OCI-LY3 (cell line): ENCODE measurements around the gene IFT27.

Experiments used
- H2AFZ ChIP-seq: fragments of 200-600, 300-600 bp; shearing (Covaris generic); 2 replicates; pipeline ENCODE4 v1.6.0; 2014; ENCODE audit warnings: antibody characterized with exemption, low read depth, low read length
- H3K27ac ChIP-seq: fragments of 200-600, 300-600 bp; sonication (generic); 2 replicates; pipeline ENCODE4 v1.5.1; 2014; ENCODE audit warnings: mild to moderate bottlenecking, low read length, moderate library complexity, mixed read lengths
- H3K27me3 ChIP-seq: fragments of 200-600, 300-600 bp; sonication (generic); 2 replicates; pipeline ENCODE4 v1.6.1; 2014; ENCODE audit warnings: low read depth, low read length, mixed read lengths
- H3K36me3 ChIP-seq: fragments of 200-600, 300-600 bp; sonication (generic); replicated peaks from 2 replicates; pipeline ENCODE3; 2014; ENCODE audit warnings: low read depth, low read length, mixed read lengths
- H3K4me1 ChIP-seq: fragments of 300-600, 200-600 bp; sonication (generic); 2 replicates; pipeline ENCODE4 v1.6.1; 2014; ENCODE audit warnings: low read length, mixed read lengths
- H3K4me2 ChIP-seq: fragments of 200-600, 300-600 bp; sonication (generic); 2 replicates; pipeline ENCODE4 v1.6.1; 2014; ENCODE audit warnings: low read length, mixed read lengths
- H3K4me3 ChIP-seq: fragments of 300-600, 200-600 bp; sonication (generic); 2 replicates; pipeline ENCODE4 v1.5.1; 2014; ENCODE audit warnings: antibody characterized with exemption, mild to moderate bottlenecking, low read length, moderate library complexity
- H3K79me2 ChIP-seq: fragments of 300-600, 200-600 bp; shearing (Covaris generic); 2 replicates; pipeline ENCODE4 v1.6.1; 2014; ENCODE audit warnings: mild to moderate bottlenecking, low read length, mixed read lengths
- H3K9ac ChIP-seq: fragments of 300-600, 200-600 bp; shearing (Covaris generic); 2 replicates; pipeline ENCODE4 v1.6.0; 2014; ENCODE audit warnings: mild to moderate bottlenecking, low read length, moderate library complexity
- H3K9me3 ChIP-seq: fragments of 200-600, 300-600 bp; shearing (Covaris generic); 2 replicates; pipeline ENCODE4 v1.6.1; 2014; ENCODE audit warnings: low read length, mixed read lengths; ENCODE audit not compliant: insufficient read depth
- H4K20me1 ChIP-seq: fragments of 200-600, 300-600 bp; sonication (generic); 2 replicates; pipeline ENCODE4 v1.6.1; 2016; ENCODE audit warnings: low read length, mixed read lengths; ENCODE audit not compliant: insufficient read depth
- EZH2phosphoT487 ChIP-seq: fragments of 200-600 bp; shearing (Covaris generic); IDR thresholded peaks from 2 replicates; pipeline ENCODE4 v1.6.1; 2018; ENCODE audit warnings: antibody characterized with exemption, mixed run types, low read depth
- TF ChIP-seq, protein P1 (sequence below): fragments of 200-600, 300-600 bp; sonication (generic); IDR thresholded peaks from 2 replicates; pipeline ENCODE4 v1.5.1; 2014; ENCODE audit warnings: antibody characterized with exemption, low read length, low read depth

IFT27 gene

DNA sequence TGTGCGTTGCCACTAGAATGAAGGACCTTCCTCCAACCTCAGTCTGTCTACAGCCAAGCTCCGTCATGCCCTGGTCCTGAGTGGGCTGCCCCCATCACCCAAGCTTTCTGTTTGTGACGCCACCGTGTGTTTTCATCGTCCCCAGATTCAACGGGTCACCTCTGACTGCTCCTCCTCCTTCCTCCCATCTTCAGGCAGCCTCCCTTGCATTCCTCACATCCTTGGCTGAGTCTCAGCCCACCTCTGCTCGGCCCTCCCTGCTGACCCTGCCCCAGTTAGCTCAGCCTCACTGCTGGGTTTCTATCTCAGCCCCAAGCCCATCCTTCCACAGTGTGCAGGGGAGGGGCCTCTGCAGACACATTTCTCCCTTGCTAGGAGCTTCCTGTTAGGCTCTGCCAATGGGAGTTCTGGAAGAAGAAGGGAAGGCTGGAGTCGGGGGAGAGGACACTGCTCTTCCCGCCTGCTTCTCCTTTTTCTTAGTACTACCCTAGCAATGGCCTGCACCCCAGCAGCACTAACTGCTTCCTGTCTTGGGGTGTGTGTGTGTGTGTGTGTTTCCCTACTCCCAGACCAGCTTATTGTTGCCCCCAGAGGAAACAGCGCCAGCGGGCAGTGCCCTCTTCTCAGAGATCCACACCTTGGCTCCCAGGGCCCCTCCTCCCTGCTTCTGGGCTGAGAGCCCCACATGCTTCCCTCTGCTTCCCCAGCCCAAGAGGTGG lies 5.2 kb downstream of the IFT27 start:
- Histone ChIP-seq H3K9me3 (no peaks in the 10 kb centered on the region), H3K9ac (no peak overlapping the region), H3K79me2 (no peaks in the 10 kb centered on the region), H3K27ac (no peak overlapping the region), H3K4me2 (no peak overlapping the region), H3K4me3 (no peak overlapping the region), H2AFZ (no peak overlapping the region), H3K36me3 (no peaks in the 10 kb centered on the region), H3K4me1 (peaks cover 7% of the 10 kb centered on the region; the same call in 1 of the 2 replicates), H4K20me1 (no peaks in the 10 kb centered on the region), H3K27me3 (no peaks in the 10 kb centered on the region)
- no peak for TF ChIP-seq EZH2phosphoT487
- TF ChIP-seq, protein P1, sequence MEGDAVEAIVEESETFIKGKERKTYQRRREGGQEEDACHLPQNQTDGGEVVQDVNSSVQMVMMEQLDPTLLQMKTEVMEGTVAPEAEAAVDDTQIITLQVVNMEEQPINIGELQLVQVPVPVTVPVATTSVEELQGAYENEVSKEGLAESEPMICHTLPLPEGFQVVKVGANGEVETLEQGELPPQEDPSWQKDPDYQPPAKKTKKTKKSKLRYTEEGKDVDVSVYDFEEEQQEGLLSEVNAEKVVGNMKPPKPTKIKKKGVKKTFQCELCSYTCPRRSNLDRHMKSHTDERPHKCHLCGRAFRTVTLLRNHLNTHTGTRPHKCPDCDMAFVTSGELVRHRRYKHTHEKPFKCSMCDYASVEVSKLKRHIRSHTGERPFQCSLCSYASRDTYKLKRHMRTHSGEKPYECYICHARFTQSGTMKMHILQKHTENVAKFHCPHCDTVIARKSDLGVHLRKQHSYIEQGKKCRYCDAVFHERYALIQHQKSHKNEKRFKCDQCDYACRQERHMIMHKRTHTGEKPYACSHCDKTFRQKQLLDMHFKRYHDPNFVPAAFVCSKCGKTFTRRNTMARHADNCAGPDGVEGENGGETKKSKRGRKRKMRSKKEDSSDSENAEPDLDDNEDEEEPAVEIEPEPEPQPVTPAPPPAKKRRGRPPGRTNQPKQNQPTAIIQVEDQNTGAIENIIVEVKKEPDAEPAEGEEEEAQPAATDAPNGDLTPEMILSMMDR: no peak

DNA sequence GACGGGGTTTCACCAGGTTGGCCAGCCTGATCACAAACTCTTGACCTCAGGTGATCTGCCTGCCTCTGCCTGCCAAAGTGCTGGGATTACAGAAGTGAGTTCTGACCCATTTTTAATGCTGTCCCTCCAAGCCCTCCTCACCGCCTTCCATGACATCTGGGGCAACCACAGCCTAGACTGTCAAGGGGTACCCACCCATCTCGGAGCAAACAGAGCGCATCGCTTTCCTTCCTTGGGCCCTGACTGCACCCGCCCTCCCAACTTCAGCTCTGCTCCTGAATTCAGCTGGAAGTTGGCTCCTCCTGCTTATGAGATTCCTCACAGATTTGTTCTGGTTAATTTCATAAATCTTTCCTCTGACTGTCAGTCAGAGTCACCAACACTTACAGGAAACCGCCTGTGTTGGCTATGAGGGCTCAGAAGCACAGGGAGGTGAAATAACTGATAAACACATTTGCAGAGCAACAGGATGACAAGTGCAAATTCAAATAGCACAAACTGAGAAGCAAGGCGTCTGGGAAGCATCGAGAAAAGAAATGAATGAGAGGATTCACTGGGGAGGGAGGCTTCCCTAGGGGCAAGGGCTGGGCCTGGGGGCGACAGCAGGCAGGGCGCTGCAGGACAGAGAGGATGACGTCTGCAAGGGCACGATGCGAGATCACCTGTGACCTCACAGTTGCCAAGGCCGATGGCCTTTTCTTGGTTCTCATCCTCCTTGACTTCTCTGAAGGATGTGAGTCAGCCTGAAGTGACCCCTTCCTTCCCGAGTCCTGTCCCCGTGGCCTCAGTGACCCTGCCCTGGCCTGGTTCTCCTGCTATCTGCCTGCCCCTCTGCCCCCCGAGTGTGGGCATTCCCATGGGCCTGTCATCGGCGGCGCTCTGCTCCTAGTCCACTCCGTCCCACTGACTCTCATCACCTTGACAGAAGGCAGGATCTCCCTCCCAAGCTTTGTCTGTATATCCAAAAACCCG lies 6.1 kb downstream of the IFT27 start:
- no peaks in the 10 kb centered on the region for H3K79me2 ChIP-seq

DNA sequence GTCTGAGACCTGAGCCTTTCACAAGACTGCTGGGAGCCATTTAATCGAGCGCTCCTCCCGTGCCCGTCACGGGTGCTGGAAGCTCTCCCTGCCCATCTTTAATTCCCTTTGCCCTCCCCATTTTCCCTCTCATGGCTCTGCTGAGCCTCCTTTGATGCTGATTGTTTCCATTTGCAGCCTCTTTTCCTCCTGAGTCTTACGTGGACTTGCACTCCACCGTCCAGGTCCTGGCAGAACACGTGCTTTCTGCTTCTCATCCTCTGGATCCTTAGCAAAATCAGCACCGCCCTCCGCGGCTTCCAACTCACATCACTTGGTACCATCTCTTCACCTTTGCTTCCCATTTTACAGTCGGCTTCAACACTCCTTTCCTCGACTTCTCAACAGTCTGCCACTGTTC lies 7.3 kb downstream of the IFT27 start:
- Histone ChIP-seq H2AFZ (no peak overlapping the region), H3K4me2 (no peak overlapping the region), H3K36me3 (no peaks in the 10 kb centered on the region), H3K4me3 (no peak overlapping the region), H3K9ac (no peak overlapping the region), H3K27me3 (no peaks in the 10 kb centered on the region), H3K9me3 (no peaks in the 10 kb centered on the region), H3K79me2 (no peaks in the 10 kb centered on the region), H3K27ac (no peak overlapping the region), H3K4me1 (no peaks in the 10 kb centered on the region), H4K20me1 (no peaks in the 10 kb centered on the region)
- TF ChIP-seq, protein P1: no peak
- no peak for TF ChIP-seq EZH2phosphoT487

More for the DNA sequence above, 6.1 kb downstream of the IFT27 start:
- TF ChIP-seq EZH2phosphoT487: no peak
- TF ChIP-seq, protein P1: no peak
- Histone ChIP-seq H3K4me2 (no peak overlapping the region), H3K4me1 (peaks cover 1% of the 10 kb centered on the region; the same call in 1 of the 2 replicates), H3K27me3 (no peaks in the 10 kb centered on the region), H3K36me3 (no peaks in the 10 kb centered on the region), H3K9ac (no peak overlapping the region), H4K20me1 (no peaks in the 10 kb centered on the region), H3K27ac (no peak overlapping the region), H3K4me3 (no peak overlapping the region), H2AFZ (no peak overlapping the region), H3K9me3 (no peaks in the 10 kb centered on the region)

DNA sequence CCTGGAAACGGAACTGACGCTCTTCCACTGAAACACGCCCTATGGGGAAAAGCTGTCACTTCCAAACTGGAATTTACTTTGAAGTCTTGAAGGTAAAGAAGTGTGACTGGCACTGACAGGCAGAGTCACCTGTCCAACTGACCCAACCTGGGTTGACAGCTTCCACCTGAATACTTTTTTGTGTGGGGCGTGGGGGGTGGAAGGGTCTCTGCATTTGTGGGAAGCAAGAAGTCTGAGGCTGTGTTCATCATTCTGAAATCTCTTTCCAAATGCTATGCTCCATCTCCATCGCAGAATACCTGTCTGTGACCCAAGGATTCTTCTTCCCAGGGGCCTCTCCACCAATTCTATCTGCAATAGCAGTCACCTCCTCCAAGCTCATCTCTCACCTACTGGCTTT lies 7.8 kb downstream of the IFT27 start:
- Histone ChIP-seq H3K79me2 (no peaks in the 10 kb centered on the region), H3K9ac (no peak overlapping the region), H3K27ac (no peak overlapping the region), H3K4me1 (no peaks in the 10 kb centered on the region), H3K4me2 (no peak overlapping the region), H3K27me3 (no peaks in the 10 kb centered on the region), H3K9me3 (no peaks in the 10 kb centered on the region), H3K4me3 (no peak overlapping the region), H2AFZ (no peak overlapping the region), H4K20me1 (no peaks in the 10 kb centered on the region), H3K36me3 (no peaks in the 10 kb centered on the region)
- TF ChIP-seq, protein P1: no peak
- TF ChIP-seq EZH2phosphoT487: no peak
